Neuronal stem cell (in vitro differentiated cells): Measurements from ENCODE around the gene TSPAN14.

ENCODE experiments used
- DNase-seq: peaks from one replicate; pipeline ENCODE4 v3.0.0-alpha.2; 2013; ENCODE audit warnings: low spot score
- H2AFZ ChIP-seq: one replicate; pipeline ENCODE4 v1.6.1; 2013; ENCODE audit warnings: mild to moderate bottlenecking, low read length, inconsistent platforms
- H2AK5ac ChIP-seq: 2 replicates; pipeline ENCODE4 v1.6.1; 2013; ENCODE audit warnings: low read depth, mild to moderate bottlenecking, inconsistent platforms, low read length, moderate library complexity, mixed read lengths
- H2BK120ac ChIP-seq: 2 replicates; pipeline ENCODE4 v1.6.1; 2013; ENCODE audit warnings: low read depth, mild to moderate bottlenecking, inconsistent platforms, low read length, moderate library complexity, mixed read lengths
- H2BK12ac ChIP-seq: one replicate; pipeline ENCODE4 v1.6.1; 2013; ENCODE audit warnings: low read length, inconsistent platforms
- H2BK15ac ChIP-seq: 2 replicates; pipeline ENCODE4 v1.6.1; 2013; ENCODE audit warnings: mild to moderate bottlenecking, low read length, inconsistent platforms, mixed read lengths
- H2BK5ac ChIP-seq: one replicate; pipeline ENCODE4 v1.6.1; 2013; ENCODE audit warnings: inconsistent platforms, mild to moderate bottlenecking, low read length, moderate library complexity
- H3K14ac ChIP-seq: one replicate; pipeline ENCODE4 v1.6.1; 2013; ENCODE audit warnings: low read length, inconsistent platforms
- H3K18ac ChIP-seq: 2 replicates; pipeline ENCODE4 v1.6.1; 2013; ENCODE audit warnings: low read length, inconsistent platforms
- H3K23ac ChIP-seq: 2 replicates; pipeline ENCODE4 v1.6.1; 2013; ENCODE audit warnings: low read depth, mild to moderate bottlenecking, mixed read lengths, low read length, inconsistent platforms; ENCODE audit not compliant: poor library complexity
- H3K27ac ChIP-seq: replicated peaks from 3 replicates; pipeline ENCODE4 v1.5.1; 2013; ENCODE audit warnings: low read length, inconsistent platforms
- H3K27me3 ChIP-seq, 3 experiments: 2 replicates each; pipeline ENCODE4 v1.6.1; 2013; ENCODE audit warnings: low read length in 3 of 3, mild to moderate bottlenecking in 2 of 3, inconsistent platforms in 1 of 3, low read depth in 1 of 3, mixed read lengths in 1 of 3, moderate library complexity in 1 of 3; ENCODE audit not compliant: control insufficient read depth in 3 of 3, insufficient read depth in 3 of 3
- H3K36me3 ChIP-seq, 2 donors: replicated peaks in 1 of 2; 2 replicates each; pipeline ENCODE4 v1.6.1; 2013; ENCODE audit warnings: low read length in 2 of 2; ENCODE audit not compliant: control insufficient read depth in 2 of 2, insufficient read depth in 2 of 2
- H3K4ac ChIP-seq: 2 replicates; pipeline ENCODE4 v1.6.1; 2013; ENCODE audit warnings: inconsistent platforms, mild to moderate bottlenecking, low read length, moderate library complexity
- H3K4me1 ChIP-seq, 2 donors: 1 replicate in 1 of 2; 2 replicates in 1 of 2; pipeline ENCODE4 v1.6.1; 2013; ENCODE audit warnings: low read length in 2 of 2, low read depth in 1 of 2; ENCODE audit not compliant: control insufficient read depth in 2 of 2, insufficient read depth in 1 of 2
- H3K4me2 ChIP-seq: one replicate; pipeline ENCODE4 v1.6.1; 2013; ENCODE audit warnings: mild to moderate bottlenecking, low read length, inconsistent platforms; ENCODE audit not compliant: insufficient read depth, poor library complexity, severe bottlenecking
- H3K4me3 ChIP-seq, 2 donors: 2 replicates each; pipeline ENCODE4 v1.5.1; 2013; ENCODE audit warnings: low read length in 2 of 2, mild to moderate bottlenecking in 2 of 2, inconsistent platforms in 1 of 2, moderate library complexity in 1 of 2
- H3K79me1 ChIP-seq: one replicate; pipeline ENCODE4 v1.6.1; 2013; ENCODE audit warnings: low read depth, mild to moderate bottlenecking, inconsistent platforms, low read length, moderate library complexity
- H3K9ac ChIP-seq: one replicate; pipeline ENCODE4 v1.6.1; 2013; ENCODE audit warnings: mild to moderate bottlenecking, low read depth, low read length, inconsistent platforms; ENCODE audit not compliant: poor library complexity
- H3K9me3 ChIP-seq, 2 donors: replicated peaks in 1 of 2; 2 replicates each; pipeline versions ENCODE3 to v1.6.1; 2013; ENCODE audit warnings: low read length in 2 of 2, mild to moderate bottlenecking in 2 of 2, inconsistent platforms in 1 of 2, low read depth in 1 of 2, mixed read lengths in 1 of 2, moderate library complexity in 1 of 2; ENCODE audit not compliant: control insufficient read depth in 2 of 2, insufficient read depth in 1 of 2
- H4K8ac ChIP-seq: one replicate; pipeline ENCODE4 v1.6.1; 2013; ENCODE audit warnings: low read depth, mild to moderate bottlenecking, inconsistent platforms, low read length, moderate library complexity
- H4K91ac ChIP-seq: one replicate; pipeline ENCODE4 v1.6.1; 2013; ENCODE audit warnings: low read length, low read depth, mild to moderate bottlenecking, inconsistent platforms; ENCODE audit not compliant: poor library complexity
- WGBS, 2 donors: extraction: QIAGEN DNeasy Blood & Tissue Kit; methylation state at CpG; one replicate each; pipeline ENCODE4 v1.1.7; 2013; ENCODE audit warnings: missing lambda C conversion rate in 2 of 2, mixed read lengths in 1 of 2; ENCODE audit not compliant: insufficient read length in 2 of 2, insufficient replicate concordance in 1 of 2; ENCODE audit errors: extremely low coverage in 2 of 2; 5-methylcytosine and 5-hydroxymethylcytosine counted together

The TSPAN14 gene

DNA sequence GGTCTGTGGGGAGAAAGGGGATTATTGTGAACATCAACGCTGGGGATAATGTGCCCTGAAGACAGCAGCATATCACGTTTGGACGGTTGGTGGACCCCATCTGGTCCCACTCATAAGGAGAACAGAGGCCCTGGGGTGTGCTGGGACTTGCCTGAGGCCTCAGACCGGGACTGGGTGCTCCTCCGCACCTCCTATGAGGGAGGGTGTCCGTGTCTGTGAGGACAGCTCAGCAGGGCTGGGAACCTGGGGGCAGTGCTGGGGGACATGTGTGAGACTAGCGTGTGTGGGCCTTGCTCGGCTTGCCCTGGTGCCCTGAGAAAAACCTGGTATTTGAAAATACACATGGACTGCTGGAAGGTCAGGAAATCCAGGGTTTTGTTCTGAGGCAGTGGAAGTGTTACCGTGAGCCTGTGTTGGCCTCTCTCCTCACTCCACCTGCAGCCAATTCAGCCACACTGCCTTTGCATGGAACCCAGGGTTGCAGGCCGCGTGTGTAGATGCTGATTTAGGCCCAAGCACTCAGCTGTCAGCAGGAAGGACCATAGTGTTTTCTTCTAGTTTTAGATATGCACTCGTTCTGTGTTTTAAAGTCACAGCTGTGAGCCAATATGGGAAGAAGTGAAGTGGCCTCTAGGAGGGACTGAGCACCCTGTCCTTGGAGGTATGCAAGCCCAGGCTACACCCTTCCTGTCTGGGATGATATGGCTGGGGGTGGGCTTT, 70.2 kb downstream of the TSPAN14 start:
- H3K4ac ChIP-seq = peak overlapping the region; percentile 41

DNA sequence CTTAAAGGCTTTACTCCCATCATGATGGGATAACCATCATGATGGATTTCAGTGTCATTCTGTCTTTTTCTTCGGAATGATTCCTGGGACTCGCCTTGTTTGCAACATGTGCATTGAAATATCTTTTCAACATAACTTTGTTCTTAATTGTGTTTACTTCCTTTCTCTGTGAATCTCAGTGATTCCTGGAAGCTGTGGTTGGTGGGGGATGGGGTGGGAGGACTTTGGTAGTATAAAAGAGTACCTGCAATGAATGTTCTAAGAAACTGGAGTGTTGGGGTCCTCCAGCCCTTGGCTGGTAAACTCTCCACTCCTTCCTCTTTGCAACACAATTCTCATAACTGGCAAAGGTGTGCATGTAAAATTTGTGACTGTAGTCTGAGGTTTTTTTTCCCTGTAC, 72.1 kb downstream of the TSPAN14 start:
- Histone ChIP-seq H3K4me2 (no peak overlapping the region), H2BK12ac (no peak overlapping the region), H4K8ac (no peak overlapping the region), H3K23ac (no peak overlapping the region), H4K91ac (no peak overlapping the region), H3K27ac (no peak overlapping the region), H3K4me1 (peaks cover 0 to 6% of the 10 kb centered on the region in 2 donors), H3K4ac (no peak overlapping the region), H2AFZ (no peak overlapping the region), H2BK15ac (no peak overlapping the region), H3K9me3 (peaks cover 0 to under 1% of the 10 kb centered on the region in 2 donors), H3K36me3 (peaks cover 0 to 16% of the 10 kb centered on the region in 2 donors), H3K4me3 (no peak overlapping the region), H2AK5ac (no peak overlapping the region), H3K9ac (no peak overlapping the region), H3K27me3 (no peaks in the 10 kb centered on the region), H2BK120ac (no peak overlapping the region), H3K14ac (no peak overlapping the region), H3K79me1 (no peaks in the 10 kb centered on the region), H2BK5ac (no peak overlapping the region), H3K18ac (no peak overlapping the region)
- no peak for DNase-seq
- WGBS, 2 donors = no CpG with 5 or more reads among the region's 2 CpGs

More for the DNA sequence above, 70.2 kb downstream of the TSPAN14 start:
- Histone ChIP-seq H2AK5ac (peak overlapping the region; percentile 57), H3K23ac (peak overlapping the region; percentile 81), H3K14ac (peak overlapping the region; percentile 92), H3K4me1 (peaks cover 0 to 5% of the 10 kb centered on the region in 2 donors), H3K36me3 (peaks cover 6 to 35% of the 10 kb centered on the region in 2 donors), H3K9me3 (peaks cover 0 to 2% of the 10 kb centered on the region in 2 donors), H2BK15ac (no peak overlapping the region), H2BK5ac (peak overlapping the region; percentile 83), H3K27ac (no peak overlapping the region), H2AFZ (no peak overlapping the region), H2BK12ac (no peak overlapping the region), H4K91ac (no peak overlapping the region), H3K4me2 (no peak overlapping the region), H3K9ac (peak overlapping the region; percentile 14), H3K4me3 (no peak overlapping the region), H2BK120ac (no peak overlapping the region), H4K8ac (peak overlapping the region; percentile 87), H3K18ac (peak overlapping the region; percentile 72), H3K79me1 (no peaks in the 10 kb centered on the region), H3K27me3 (no peaks in the 10 kb centered on the region)
- WGBS, 2 donors = no CpG with 5 or more reads among the region's 12 CpGs
- DNase-seq = no peak

DNA sequence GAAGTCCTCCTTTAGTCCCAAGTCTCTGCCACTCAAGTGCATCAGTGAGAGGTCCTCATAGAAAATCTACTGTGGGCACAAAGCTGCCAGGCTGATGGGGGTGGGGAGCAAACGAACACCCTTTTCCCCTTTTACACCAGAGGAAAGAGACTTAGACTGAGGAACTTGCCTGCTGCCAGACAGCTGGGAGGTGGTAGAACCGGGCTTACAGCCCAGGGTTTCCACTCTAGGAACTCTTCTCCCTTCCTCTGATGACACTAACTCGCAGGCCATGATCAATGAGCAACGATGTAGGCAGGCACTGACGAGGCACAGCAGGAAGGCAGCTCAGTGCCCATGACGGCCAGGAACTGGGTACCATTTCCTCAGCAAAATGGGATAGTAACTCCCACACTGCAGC, 72.6 kb downstream of the TSPAN14 start:
- Histone ChIP-seq H3K27ac (no peak overlapping the region), H3K23ac (peak overlapping the region; percentile 1), H3K9ac (no peak overlapping the region), H4K91ac (no peak overlapping the region), H2BK12ac (no peak overlapping the region), H3K4me1 (peaks cover 0 to 6% of the 10 kb centered on the region in 2 donors), H3K4me3 (no peak overlapping the region), H3K27me3 (no peaks in the 10 kb centered on the region), H3K14ac (peak overlapping the region; percentile 10), H2BK15ac (no peak overlapping the region), H2BK5ac (no peak overlapping the region), H2BK120ac (no peak overlapping the region), H3K36me3 (peaks cover 0 to 13% of the 10 kb centered on the region in 2 donors), H3K9me3 (no peaks in the 10 kb centered on the region), H3K18ac (peak overlapping the region; percentile 52), H3K79me1 (no peaks in the 10 kb centered on the region), H4K8ac (no peak overlapping the region), H2AFZ (no peak overlapping the region), H3K4ac (peak overlapping the region; percentile 1), H3K4me2 (no peak overlapping the region), H2AK5ac (no peak overlapping the region)
- DNase-seq = no peak
- WGBS, 2 donors = no CpG with 5 or more reads among the region's 6 CpGs

GRCh38 chr10:80528185-80528700, 74.1 kb downstream of the TSPAN14 start:
- Histone ChIP-seq H3K9me3 (no peaks in the 10 kb centered on the region), H3K4me2 (no peak overlapping the region), H2AFZ (no peak overlapping the region), H3K4me1 (peaks cover 0 to 6% of the 10 kb centered on the region in 2 donors), H2BK5ac (no peak overlapping the region), H4K8ac (no peak overlapping the region), H2AK5ac (no peak overlapping the region), H3K27me3 (no peaks in the 10 kb centered on the region), H3K9ac (no peak overlapping the region), H3K36me3 (no peaks in the 10 kb centered on the region), H3K27ac (no peak overlapping the region), H2BK12ac (no peak overlapping the region), H2BK15ac (no peak overlapping the region), H3K4me3 (no peak overlapping the region), H2BK120ac (no peak overlapping the region), H3K79me1 (peaks cover 1% of the 10 kb centered on the region), H3K23ac (no peak overlapping the region), H4K91ac (no peak overlapping the region), H3K4ac (no peak overlapping the region), H3K18ac (no peak overlapping the region), H3K14ac (no peak overlapping the region)
- no CpG with 5 or more reads among the region's 2 CpGs for WGBS, 2 donors
- DNase-seq = no peak
